Head of caudate nucleus (tissue), 42 donors: ENCODE measurements around the gene CCDC24.

Experiments used
- DNase-seq, 42 donors: peaks; one replicate each; pipeline versions ENCODE4 v3.0.0 to v3.0.0-alpha.2; 2020 to 2021; ENCODE audit warnings: mixed read lengths in 7 of 42
- intact Hi-C: fragments of 100-400 bp; cut with DNase I; formaldehyde crosslinking; loops from one replicate; pipeline ENCODE4 v1.15.0; 2022

Gene CCDC24

DNA sequence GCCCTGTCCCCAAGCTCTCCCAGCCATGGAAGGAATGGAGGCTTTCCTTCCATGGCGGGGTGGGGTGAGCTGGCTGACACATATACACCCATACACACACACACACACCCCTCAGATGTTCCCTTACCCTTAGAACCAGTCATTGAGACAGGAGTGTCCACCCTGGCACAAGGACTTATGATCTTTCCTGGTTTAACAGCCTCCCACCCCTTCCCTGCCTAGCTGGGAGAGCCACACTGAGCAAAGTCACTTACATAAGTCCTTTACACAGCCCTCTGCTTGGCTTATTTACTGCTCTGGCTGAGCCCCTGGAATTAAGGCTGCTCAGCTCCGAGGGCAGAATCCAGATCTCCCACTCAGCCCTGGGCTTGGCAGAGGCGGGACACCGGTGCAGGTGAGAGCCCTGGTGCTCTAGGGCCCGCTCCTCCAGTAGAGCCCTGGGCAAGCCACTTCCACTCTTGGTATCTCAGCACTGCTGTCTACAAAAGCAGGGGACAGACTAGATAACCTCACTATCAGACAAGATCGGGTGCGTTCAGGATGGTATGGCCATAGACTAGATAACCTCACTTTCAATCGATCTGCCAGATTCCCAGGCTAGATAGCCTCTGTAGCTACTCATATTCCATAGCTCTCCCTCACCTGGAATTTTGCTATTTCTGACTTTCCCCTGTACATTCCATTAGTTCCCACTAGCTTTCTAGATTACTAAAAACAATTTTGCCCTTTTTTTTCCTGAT lies 23.1 kb downstream of the CCDC24 start:
- intact Hi-C loops: no loop called here
- peak in 1 of 42 donors; percentile 29 for DNase-seq

DNA sequence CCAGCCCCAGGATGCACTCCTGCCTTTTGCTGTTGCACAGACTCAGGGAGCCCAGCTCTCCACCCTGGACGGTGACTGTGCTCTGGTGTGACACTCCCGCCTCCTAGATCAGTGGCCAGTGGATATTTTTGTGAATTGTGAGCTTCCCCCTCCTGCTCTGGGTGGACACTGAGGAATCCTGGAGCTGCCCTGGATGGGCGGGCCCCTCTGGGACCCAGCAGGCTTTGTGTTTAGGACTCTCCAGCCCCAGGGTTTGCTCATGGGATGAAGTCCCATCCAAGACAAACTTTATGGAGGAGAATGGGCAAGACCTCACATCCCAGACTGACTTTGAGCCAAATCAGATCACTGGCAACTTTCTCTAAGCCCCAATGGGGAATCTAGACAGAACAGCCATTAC lies 23.8 kb downstream of the CCDC24 start:
- intact Hi-C loops: no loop called here
- DNase-seq: peak in 4 of 42 donors; percentile 38 to 67 (median 46)

DNA sequence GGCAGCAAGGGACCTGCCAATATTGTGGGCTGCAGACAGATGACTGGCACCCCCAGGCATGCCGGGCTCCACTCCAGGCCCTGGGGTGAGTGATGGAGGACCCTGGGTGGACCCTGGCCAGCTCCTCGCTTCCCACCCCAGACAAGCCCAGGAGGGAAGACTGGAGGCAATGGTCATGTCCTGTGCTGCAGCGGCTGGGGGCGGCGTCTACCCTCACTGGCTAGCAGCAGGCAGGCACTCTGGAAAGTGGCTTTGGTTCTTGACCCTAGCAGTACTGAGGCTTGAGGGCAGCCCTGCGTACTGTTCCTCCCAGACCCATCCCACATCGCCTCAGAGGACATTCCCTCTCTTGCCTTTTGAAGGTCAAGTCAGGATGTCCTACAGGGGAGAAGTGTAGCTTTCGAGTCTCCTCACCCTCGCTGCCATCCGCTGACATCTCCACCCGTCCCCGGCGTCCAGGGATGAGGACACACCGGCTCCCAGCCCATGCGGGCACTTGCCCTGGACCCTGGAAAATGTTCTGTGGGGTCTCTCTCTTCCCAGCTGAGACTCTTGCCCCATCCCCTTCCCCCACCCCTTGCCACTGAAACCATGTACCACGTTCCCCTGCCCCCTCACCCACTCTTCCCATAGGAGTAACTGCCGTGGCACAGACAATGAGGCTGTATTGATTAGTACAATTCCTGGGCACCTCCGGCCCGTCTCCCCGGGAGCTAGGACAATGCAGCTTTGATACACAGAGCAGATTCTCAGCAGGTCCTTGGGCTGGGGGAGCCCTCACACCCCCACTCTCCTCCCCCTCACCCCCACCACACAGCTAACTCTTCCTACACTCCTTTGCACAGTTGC lies 24.9 kb downstream of the CCDC24 start:
- intact Hi-C loops: no loop called here
- peak in 15 of 42 donors; percentile 33 to 79 (median 52) for DNase-seq

DNA sequence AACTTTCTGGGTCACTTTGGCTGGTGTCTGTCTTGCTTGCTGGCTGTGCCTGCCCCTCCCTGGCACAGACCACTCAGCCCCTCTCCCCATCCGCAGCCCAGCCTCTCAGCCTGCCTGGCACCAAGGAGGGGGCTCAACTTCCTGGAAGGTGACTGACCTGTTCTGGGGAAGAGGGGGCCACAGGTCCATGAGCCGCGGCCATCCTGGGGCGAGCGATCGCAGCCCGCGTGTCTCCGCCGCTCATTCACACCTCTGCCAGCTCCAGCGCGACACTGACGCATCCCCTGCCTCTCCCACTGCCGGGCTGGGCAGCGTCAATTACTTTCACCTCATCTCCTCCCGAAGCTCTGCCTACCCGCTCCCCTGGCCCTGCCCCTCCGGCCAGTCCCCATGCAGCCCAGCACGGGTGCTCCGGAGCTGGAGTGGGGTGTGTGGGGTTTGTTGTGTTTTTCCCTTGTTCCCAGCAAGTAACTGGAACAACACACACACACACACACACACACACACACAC lies 25.5 kb downstream of the CCDC24 start:
- intact Hi-C loops: no loop called here
- DNase-seq: peak in 8 of 42 donors; percentile 36 to 64 (median 44)

DNA sequence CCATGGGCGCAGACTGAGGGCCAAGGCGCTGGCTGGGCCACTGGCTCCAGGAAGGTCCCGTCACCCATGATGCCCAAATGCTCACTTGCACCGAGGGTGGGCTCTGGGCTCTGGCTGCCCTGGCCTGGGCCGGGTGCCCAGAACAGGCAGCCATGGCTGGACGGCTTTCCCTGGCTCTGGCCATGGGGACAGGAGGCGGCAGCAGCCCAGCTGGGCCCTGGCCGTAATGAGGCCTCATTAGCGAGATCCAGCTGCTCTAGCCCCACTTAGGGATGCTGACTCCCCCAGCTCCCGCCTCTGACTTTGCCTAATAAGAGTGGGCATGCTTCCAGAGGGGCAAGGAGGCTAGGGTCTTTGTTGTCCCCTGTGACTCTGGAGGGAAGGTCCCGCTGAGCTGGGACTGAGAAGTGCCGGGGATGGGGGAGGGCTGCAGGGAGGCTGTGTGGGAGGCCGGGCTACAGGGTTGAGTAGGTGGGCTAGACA lies 28.1 kb downstream of the CCDC24 start:
- peak in 41 of 42 donors; percentile 52 to 88 (median 73) for DNase-seq
- intact Hi-C loops: no loop called here

DNA sequence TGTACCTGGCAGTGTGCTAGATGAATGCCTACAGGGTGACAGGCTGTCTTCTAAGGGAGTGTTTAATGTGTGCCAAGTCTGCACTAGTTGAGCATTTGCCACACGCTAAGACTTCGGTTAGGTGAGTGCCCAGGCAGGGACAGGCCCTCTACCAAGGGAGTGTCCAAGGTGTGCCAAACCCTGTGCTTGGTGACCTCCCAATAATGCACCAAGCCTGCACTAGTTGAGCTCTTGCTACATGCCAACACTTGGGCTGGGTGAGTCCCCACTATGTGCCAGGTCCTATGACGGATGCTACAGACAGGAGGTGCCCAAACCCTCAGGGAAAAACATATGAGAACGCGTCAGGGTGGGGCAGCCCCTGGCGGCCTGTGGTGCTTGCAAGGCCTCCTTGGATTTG lies 29.1 kb downstream of the CCDC24 start:
- no peak for DNase-seq
- intact Hi-C loops: no loop called here

DNA sequence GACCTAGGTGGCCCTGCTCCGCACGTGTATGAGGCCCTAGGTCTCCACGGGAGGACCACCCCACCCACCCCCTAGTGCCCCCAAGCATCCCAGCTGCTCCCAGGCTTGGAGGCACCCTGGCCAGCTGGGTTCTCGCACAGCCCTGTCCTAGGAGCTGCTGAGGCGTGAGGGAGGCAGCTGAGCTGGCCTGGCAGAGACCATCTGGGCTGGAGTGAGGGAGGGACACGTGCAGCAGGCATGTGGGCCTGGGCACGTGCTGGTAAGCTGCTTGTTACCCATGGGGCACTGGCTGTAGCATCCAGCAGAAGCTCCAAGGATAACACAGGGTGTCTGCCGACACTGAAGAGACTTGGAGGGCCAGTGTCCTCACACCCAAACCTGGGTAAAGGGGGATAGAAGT lies 29.8 kb downstream of the CCDC24 start:
- DNase-seq: peak in 20 of 42 donors; percentile 43 to 77 (median 58)
- intact Hi-C loops: no loop called here

DNA sequence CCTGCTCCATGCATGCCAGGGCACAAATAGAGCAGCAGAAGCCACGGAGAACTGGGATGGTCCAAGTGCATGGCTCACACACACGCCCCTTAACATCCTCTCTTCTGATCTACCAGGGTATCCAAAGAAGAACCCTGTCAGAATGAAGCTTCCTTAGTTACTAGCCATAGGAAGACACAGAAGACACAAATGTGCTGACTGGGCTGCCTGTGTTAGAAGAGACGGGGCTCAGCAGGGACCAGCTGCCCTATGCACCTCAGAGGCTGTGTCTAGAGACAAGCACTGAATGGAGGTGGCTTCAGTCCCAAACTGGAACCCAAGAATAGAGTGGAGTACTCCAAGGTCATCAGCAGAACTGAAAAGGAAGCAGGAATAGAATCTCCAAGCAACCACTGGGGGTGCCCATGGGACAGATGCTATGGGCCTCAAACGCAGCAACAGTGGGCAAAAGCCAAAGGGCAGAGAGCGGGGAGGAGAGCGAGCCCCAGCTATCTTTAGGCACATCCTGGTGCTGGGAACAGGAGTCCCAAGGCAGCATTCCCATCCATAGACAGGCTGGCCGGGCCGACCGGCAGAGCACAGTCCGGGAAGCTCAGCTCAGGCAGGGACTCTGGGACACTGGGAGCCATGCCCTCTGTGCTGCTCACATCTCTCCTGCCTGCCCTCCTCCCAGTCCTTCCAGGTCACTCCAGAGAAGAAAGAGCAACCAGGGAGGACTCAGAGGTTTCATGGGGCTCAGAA lies 30.4 kb downstream of the CCDC24 start:
- DNase-seq: peak in 2 of 42 donors; percentile 33 to 63

DNA sequence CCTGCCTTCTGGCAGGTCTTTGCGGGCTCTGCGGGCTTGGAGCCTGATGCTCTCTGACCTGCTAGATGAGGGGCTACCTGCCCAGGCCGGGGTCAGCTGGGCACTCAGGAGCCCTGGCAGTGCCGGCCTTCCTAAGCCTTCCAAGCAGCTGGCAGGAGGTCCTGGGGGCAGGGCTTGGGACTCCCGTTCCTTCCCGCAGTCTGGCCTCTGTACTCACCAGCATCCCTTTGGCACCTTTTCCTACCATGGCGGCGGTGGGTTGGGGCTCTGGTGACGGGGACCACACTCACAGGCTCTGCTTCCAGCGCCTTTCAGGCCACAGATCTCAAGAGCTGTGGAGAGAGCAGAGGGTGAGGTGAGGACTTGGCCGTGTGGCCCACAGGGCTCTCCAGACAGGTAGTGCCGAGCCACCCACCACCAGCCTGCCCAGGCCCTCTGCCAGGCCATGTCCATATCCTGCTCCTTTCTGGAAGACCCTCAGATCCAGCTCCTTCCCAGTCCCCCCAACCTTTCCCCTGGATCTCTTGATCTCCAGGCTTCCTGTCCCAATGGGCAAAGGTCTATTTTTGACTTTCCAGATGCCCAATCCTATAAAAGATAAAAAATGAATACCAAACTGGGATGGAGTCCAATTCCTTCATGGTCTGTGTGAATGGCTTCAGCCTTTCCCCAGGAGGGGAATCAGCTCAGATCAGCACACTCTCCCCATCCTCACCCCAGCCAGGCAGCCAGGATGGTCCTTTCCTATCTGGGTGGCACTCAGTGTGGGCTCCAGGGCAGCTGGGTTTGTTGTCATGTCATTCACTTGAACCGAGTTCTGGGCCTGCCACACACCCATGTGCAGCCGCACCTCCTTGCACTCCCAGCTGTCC lies 32.9 kb downstream of the CCDC24 start:
- intact Hi-C loops: no loop called here
- no peak for DNase-seq

More for the DNA sequence above, 30.4 kb downstream of the CCDC24 start:
- intact Hi-C loops: no loop called here

DNA sequence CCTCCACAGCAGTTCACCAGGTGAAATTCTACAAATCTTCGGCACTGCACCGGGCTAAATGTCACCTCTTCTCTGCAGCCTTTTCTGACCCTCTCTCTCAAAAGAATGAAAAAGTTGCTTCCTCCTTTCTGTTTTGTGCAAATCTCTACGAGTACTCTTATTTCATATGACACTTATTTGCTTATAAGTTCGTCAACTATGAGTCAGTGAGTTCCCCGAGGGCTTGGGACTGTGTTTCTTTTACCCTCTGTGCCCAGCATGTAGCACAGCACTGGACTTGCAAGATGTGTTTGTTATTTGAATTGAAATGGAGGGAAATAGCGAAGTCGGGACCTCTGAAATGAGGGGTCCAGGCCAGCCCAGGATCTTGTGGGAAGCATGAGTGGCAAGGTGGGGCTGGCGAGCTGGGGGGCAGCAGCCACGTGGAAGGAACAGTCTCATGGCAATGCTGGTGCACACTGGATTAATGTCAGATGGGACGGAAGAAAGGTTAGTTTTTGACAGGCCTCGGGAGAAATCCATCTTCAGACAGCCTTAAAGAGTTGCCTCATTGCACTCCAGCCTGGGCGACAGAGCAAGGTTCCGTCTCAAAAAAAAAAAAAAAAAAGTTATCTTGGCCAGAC lies 33.6 kb downstream of the CCDC24 start:
- intact Hi-C loops: no loop called here
- DNase-seq: no peak

DNA sequence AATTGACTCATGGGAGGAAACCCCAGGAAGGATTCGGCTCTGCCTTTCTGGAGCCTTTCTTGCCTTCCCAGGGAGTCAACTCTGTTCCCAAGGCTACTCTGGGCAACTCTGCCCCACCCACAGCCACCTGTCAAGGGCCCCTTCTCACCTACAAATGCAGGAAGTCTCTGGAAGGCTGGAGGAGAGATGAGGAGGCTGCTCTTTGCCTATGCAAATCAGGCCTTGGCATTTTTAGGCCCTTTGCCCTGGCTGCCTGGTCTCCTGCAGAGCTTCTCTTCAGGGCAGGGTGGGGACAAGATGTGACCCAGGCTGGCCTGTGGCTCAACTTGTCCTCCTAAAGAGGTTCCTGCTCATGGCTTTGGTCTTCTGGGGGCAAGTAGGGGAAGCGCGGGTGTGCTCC lies 34.4 kb downstream of the CCDC24 start:
- DNase-seq: no peak
- intact Hi-C loops: no loop called here

DNA sequence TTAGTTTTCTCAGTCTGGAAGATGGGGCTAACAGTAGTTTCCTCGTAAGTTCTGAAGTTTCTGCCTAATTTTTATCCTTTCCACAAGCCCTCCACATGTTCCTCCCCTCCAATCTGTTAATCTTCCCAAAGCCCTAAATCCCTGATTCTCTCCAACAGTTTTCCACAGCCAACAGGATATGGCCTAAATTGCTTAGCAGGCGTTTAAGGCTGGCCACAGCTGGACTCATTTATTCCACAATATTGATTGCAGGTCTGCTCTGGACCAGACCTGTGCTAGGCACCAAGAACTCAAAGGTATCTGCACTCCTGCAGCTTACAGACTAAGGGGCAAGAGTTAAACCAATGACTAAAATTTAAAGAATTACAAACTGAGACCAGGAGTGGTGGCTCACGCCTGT lies 35.9 kb downstream of the CCDC24 start:
- no peak for DNase-seq
- intact Hi-C loops: no loop called here

DNA sequence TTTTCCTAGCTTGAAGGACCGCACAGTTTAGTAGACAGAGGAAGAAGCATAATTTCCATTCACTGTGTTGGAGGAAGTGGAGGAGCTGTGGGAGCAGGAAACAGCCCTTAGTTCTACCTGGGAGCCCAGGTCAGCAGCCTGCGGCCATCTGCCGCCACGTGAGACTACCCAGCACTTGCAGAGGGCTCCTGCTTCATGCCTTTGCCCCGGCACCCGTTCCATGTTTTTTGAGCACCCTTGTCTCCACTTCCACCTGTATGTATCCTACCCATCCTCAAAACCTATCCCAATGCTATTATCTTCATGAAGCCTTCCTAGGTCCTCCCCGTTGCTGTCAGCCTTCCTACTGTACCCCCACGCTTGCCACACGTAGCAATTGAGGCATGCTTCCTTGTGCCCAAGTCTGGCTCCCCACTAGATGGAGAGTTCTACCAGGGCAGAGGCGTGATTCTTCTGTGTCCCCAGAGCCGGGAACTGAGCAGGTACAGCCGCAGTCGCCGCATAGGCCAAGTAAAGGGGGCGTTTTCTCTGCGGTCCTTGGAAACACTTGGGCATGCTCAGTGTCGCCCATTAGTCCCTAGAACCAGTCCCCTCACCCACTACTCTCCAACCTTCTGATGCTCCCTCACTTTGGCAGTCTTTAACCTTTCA lies 38.0 kb downstream of the CCDC24 start:
- intact Hi-C loops: no loop called here
- peak in 9 of 42 donors; percentile 29 to 64 (median 42) for DNase-seq

DNA sequence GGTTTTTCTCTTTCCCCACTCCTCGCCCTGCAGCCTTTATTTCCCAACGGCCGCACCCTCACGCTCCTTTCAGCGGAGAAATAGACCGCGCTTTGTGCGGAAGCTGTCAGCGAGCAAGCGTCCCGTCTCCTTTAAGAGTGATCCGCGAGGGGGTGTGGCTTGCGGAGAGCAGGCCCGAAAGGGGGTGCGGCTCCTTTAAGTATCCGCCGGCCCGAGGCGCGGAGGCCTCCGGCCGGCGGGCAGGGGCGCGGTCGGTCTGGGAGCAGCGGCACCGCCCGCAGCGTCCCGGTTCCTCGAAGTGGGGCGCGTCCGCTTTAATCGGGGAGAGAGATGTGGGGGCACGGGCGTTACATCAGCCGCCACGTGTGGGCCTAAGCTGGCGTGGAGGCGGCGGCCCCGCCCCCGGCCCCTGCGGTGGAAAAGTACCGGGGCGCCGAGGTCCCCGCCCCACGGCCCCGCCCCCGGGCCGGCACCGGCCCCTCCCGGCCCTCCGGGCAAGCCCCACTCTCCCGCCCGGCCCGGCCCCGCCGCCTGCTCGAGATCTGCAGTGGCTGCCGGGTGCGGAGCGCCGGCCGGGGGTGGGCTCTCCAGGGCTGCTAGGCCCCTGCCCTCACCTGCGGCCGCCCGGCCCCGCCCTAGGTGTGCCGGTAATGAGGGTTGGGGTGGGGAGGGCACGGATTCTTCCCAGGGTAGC lies 38.7 kb downstream of the CCDC24 start:
- intact Hi-C loops: loop anchor here (10.0 kb wide), 2 partner anchors 95 to 265 kb away; partner anchors contain the start of gene ARTN
- peak; percentile 76 to 95 (median 91) for DNase-seq

DNA sequence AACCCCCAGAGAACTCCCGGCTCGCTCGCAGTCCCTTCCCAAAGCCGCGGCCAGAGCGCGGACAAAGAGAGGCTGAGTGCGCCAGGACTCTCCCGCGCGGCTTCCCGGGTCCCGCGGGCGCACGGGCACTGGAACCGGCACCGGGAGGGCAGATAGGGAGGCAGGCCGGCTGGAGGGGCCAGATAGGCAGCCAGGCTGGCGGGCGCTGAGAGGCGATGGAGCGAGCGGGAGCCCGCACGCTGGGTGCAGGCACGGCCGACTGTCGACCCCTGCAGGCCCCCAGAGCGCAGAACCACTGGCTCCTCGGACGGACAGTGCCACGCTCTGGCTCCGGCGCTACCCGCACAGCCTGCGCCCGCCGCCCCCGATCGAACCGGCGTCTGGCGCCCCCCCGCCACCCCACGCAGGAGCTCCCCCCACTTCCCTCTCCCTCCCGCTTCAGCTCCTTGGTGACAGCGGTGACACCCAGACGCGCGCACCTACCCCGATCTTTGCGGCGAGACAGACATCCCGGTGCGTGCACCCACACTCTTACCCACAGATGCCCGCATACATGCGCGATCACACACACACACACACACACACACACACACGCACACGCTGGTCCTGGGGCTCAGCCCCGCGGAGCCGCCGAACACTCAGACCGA lies 39.3 kb downstream of the CCDC24 start:
- DNase-seq: peak; percentile 63 to 92 (median 82)
- intact Hi-C loops: loop anchor here (1.0 to 10.0 kb wide), 3 partner anchors 25 to 266 kb away; partner anchors contain the start of gene ARTN
